ENCODE measurements around the gene PTPRM.

The PTPRM gene

GRCh38 chr18:8264116-8264515, 697.0 kb downstream of the PTPRM start:
- no peak for DNase-seq

DNA sequence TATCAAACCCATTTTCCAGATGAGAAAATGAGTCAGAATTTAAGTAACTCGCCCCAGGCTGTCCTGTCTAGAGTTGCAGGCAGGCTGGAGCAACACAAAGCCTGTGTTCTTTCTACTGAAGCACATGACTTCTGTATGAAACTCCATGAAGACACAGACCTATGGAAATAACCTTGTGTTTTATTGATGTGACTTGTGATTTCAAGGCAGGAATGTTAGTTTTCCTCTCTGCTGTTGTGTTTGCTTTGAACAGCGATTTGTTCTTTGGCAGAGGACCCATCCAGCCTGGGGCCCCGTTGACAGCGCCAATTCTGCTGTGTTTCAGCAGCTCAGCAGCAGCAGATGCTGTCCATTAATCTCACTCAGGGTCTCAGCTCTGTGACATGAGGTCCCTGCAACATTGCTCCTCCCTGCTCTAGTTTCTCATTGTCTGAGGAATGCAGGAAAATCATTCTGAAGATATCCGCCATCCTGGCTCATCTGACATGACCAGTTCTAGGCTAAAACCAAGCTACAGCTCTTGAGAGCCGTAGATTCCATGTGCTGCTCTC, 697.8 kb downstream of the PTPRM start:
- DNase-seq = no peak

- DNase-seq = no peak
These were observed 705.1 kb downstream of the PTPRM start for GRCh38 chr18:8272254-8272653.

DNA sequence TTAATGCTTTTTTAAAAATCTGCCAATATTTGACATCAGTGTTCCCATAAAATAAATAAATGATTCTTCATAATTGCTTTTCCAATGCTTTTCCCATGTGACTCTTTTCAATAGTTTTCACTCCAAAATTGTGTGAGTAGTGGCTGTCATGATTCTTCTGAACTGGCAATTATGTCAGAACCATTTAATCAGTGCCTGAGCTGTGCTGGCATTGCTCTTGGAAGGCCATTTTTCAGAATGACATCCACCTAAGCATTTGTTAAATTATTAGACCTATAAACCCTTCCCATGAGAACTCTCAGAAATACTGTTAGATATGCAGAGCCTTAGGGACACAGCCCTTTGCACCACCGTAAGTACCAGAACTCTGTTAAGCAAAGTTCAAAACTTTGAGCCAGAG, 707.3 kb downstream of the PTPRM start:
- no peak for DNase-seq

DNA sequence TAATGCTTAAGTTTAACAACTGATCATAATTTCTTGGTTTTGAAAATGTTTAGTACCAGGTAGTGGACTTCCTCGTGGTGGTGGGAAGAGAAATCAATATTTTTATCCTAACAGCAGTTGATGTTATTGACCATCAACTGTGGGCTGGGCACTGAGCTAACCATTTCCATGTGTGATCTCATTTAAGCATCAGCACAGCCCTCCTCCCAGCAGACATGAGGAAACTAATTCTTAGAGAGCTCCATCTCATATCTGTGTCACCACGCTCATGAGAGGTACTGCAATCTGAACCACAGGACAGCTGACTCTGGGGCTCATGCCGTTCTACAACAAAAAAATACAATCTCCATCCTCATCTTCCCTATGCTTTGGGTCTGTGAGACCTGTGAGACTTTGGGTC, 709.3 kb downstream of the PTPRM start:
- DNase-seq = no peak

DNA sequence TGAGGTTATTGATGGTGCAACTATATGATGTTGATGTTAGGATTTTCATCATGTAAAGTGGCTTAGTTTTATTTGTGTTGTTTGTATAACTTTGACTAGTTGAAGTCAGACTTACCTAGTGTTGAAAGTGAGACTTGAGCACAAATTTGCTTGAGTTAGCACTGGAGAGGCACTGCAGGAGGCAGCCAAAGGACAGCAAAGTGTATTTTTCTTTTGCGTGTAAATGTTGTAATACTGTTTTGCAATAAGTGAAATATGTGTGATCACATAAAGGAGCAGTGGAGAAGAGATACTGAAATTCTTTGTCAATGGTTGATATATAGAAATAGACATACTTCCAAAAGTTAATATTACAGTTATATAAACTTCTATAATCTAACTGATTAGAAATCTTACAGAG, 710.2 kb downstream of the PTPRM start:
- no peak for DNase-seq

- DNase-seq = no peak
These were observed 712.2 kb downstream of the PTPRM start for GRCh38 chr18:8279346-8279745.

DNA sequence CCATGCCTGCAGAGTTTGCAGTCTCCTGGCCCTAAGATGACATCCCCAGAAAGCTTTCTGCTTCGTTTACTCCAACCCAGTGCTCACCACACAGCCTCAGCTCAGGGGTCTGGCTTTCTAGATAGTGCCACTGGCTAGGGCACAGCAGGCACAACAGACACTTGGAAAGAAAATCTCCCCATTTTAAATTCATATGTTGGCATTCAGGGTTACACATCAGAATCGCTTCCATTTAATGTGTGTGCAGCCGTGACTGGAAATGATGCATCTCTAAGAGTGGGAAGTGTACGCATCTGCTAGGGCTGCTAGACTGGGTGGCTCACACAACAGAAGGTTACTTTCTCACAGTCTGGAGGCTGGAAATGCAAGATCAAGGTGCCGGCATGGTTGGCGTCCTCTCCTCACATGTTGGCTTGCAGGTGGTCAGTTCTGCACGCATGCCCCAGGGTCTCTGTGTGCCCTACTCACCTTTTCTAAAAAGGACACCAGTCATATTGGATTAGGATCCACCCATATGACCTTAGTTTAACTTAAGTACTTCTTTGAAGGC, 712.7 kb downstream of the PTPRM start:
- peak in 2 of 58 donors; percentile 19 to 37 for DNase-seq

GRCh38 chr18:8283891-8284585, 716.9 kb downstream of the PTPRM start:
- DNase-seq = no peak

GRCh38 chr18:8286303-8286702, 719.2 kb downstream of the PTPRM start:
- no peak for DNase-seq

DNA sequence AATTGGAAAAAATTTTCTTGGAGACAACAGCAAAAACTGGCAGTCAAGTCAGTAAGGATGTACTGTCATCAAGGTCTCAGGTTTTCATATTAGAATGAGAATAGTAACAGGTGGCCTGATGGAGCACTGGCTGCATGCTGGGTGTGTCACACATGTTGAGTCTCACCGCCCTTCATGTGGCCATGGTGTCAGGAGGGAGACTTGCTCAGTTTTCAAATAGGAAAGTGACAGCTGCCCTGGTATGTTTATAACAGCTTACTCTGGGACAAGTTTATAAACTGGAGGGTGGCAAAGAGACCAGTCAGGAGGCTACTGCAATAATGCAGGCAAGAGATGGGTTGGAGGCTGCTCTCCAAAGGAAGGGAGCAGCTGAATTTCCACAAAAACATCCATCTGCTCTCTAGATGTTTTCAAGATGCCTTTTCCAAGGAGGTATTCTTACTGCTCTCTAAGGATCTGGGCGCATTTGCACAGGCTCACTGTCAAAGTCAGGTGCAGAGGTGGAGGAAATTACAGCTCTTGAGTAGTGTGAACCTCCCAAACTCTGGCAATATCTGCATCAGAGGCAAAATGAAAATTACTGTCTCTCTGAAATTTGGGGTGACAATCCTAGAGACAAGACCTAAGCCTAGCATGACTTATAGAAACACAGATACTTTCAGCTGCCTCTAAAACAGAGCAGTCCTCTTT, 720.2 kb downstream of the PTPRM start:
- no peak for DNase-seq

DNA sequence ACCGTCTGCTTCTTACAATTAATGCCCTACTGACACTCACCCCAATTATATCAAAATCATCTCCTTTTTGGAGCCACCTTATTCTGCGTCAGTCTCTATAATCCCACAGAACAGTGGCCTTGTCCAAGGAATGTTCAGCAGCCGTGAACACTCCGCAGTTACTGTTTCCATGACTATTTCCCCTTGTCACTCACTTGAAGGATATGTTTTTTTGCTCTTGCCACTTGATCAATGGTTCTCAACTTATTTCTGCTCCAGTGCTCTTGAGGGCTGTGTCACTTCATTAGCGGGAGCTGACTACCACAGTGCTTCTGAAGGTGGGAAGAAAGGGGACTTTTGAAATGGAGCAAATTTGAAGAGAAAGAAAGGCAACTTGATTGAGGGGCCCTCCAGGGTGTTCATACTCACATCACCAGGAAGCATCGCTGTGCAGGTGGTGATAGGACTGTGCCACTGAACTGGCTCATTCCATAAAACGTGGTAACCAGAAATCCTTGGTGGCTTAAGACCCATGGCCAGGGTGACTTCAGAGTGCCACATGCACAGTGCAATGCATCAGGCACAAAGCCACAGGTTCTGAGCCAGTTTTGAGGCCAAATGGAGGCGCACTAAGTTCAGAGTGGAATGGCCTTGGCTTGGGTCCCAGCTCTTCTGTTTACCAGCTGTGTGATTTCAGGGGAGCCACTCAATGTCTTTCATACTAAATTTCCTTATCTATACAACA, 721.5 kb downstream of the PTPRM start:
- DNase-seq = peak in 1 of 58 donors; percentile 11

DNA sequence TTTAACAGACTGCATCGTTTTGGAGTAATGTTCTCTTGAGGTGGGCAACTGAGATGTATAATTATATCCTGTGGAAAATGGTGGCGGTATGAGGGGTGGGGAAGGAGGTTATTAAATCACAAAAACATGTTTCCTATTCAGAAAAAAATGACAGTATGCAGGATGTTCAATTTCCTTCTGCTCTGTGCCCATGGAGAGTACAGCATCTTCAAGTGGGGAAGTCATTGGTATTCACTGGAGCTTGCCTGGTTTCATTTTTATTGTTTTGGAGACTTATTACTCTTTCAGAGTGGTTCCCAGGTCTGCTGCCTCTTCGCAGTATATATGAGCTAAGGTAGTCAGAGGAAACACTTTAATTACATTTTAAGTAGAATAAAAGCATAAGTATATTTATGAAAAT, 723.3 kb downstream of the PTPRM start:
- no peak for DNase-seq

DNA sequence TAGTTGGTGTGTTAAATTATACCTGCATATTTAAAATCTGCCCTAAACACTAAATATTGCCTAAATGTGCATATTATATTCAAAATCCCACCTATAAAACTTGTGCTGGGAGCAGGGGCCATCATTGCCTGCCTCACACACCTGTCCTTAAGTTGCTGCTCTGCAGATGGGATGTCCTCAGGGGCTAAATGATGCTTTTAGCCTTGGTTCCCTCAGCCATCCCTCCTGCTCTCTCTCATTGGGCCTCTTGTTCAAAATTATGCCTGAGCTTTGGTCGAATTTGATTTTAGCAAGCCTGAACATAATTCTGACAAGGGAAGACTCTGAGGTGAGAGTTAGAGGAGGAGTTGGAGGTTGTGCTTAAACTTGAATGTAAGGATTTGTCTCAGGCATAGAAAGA, 723.8 kb downstream of the PTPRM start:
- DNase-seq = no peak

DNA sequence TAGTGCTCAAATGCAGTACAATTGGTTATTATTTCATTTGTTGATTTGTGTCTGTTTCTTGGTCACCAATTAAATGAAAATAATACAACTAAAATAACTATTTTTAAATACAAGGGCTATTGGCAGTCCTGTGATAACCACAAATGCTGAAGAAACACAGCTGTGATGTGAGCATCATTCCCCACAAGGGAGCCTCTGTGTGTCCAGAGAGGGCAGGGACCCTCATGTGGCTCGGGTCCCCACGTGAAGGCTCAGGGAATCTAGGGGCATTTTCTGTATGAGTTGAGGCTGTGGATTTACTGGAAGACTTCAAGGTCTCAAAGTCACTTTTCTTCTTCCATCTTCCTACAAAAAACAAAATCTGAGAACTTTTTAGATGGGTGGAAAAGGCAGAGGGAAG, 726.1 kb downstream of the PTPRM start:
- no peak for DNase-seq

GRCh38 chr18:8296886-8297616, 729.9 kb downstream of the PTPRM start:
- no peak for DNase-seq

DNA sequence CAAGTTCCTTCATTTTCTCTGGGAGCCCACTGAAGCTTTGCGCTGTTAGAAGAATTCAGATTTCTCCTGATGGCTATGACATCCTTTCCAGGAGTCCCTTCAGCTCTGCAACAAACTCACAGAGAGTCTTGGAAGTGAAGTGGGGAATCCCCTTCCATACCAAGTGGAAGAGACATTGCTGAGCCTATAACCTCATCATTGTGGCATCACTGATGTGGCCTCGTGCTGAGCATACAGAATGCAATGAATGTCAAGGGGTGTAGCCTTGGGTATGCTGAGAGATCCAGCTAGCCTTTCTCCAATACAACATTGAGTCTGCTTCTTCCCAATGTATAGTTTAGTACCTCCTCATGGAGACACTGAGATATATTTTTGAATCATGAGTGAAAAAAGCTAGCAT, 731.1 kb downstream of the PTPRM start:
- no peak for DNase-seq

DNA sequence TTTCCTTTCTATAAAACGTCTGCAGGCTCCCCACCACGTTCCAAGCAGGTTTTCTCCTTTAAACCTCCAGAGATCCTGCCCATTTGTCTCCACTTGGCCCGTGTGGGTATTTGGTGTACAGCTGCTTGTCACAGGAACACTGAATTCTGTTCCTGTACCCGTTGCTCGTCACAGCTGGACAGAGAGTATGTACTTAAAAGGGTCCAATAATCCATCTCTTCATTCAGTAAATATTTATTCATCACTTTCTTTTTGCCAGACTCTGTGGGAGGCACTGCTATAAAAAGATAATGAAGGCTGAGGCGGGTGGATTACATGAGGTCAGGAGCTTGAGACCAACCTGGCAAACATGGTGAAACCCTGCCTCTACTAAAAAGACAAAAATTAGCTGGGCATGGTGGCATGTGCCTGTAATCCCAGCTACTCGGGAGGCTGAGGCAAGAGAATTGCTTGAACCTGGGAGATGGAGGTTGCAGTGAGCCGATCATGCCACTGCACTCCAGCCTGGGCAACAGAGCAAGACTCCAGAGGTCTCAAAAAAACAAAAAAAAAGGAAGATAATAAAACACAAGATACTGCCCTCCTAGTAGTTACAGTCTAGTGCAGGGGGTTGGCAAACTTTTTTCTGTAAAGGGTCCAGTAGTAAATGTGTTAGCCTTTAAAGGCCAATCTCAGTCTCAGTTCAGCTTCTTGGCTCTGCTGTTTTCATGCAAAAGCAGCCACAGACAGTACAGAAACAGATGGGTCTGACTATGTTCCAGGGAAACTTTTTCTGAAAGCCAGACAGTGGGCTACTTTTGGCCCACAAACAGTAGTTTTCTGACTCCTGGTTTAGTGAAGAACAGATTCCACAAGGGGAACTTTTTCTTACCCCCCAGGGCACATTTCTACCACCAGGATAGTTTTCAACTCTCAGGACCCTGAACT, 732.2 kb downstream of the PTPRM start:
- DNase-seq = no peak

GRCh38 chr18:8300751-8301410, 733.8 kb downstream of the PTPRM start:
- DNase-seq = no peak

Measured in anterior cingulate cortex (tissue), 58 donors.